GM12891 (cell line): ENCODE results near the gene TASP1.

ENCODE experiments used
- POLR2A ChIP-seq: IDR thresholded peaks from 2 replicates; pipeline ENCODE4 v1.6.1; 2011; ENCODE audit warnings: low read depth, low read length, control low read depth
- POLR2AphosphoS5 ChIP-seq: IDR thresholded peaks from 2 replicates; pipeline ENCODE4 v1.6.1; 2011; ENCODE audit warnings: low read depth, low read length, control low read depth
- POU2F2 ChIP-seq: IDR thresholded peaks from 2 replicates; pipeline ENCODE4 v1.6.1; 2011; ENCODE audit warnings: low read depth, mild to moderate bottlenecking, control low read depth, low read length, moderate library complexity
- SPI1 ChIP-seq: IDR thresholded peaks from 2 replicates; pipeline ENCODE4 v1.6.1; 2011; ENCODE audit warnings: low read depth, low read length, control low read depth
- TAF1 ChIP-seq: IDR thresholded peaks from 2 replicates; pipeline ENCODE4 v1.6.1; 2011; ENCODE audit warnings: low read depth, low read length, control low read depth

DNA sequence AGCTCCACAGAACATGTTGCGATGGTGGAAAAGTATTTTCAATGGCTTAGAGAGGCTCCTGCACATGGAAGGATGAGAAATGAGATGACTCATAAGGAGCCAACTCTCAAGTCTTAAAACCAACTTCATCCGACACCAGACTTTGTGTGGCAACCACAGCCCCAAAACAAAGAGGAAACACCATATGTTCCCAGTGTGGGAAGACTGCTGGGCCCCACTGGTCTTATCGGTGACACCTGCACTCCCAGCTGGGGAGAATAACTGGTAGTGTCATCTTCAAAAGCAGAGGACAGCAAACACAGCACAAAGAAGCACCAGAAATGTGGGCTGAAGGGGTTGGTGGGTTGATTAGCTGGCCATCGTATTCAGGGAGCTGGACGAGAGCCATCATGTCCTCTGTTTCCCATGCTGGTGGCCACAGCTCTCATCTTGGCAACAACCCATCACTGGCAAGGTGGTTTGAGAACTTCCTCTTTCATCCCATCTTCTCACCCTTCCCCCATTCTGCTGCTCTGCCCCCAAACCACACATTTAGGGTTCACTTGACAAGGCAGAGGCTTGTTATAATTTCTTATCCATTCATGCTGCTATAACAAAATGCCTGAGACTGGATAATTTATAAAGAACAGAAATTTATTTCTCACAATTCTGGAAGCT, 46.0 kb upstream of the TASP1 start:
- TF ChIP-seq POLR2AphosphoS5 (no peak), POLR2A (no peak), TAF1 (no peak), SPI1 (0 out of 2 replicates have a peak, but pooled peaks have one; percentile 29), POU2F2 (no peak)
